GM19467 (cell line): Measurements from ENCODE around the gene ARTN.

Source experiments
- ATAC-seq: cut with Tn5 transposase; IDR thresholded peaks from one replicate; pipeline ENCODE4 v1.9.1; 2021; ENCODE audit warnings: mild to moderate bottlenecking, moderate library complexity; ENCODE audit not compliant: unreplicated experiment

The ARTN gene

DNA sequence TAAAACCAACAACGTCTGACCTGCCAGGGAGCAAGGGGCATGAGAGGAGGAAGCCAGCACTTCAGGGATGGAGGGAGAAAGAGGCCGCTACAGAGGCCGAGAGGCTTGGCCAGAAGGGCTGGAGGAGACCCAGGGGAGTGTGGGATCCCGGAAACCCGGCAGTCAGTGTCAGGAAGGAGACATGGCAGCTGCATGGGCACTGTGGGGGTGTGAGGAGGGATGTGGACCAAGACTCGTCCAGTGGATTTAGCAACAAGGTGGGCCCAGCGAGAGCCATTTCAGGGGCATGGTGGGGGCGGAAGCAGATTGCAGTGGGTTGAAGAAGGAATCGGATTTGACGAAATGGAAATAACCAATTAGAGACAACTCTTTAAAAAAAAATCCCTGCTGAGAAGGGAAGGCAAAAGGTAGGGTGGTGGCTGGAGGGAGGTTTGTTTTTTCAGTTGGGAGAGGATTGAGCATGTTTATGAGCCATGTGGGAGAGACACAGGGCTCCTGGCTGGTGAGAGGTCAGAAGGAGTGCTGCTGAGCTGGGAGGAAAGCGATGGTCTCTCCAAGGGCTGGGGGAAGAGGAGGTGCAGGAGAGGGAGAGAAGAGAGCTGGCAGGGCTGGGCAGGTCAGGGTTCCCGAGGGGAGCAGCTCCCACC, 49.8 kb downstream of the ARTN start:
- ATAC-seq: no peak

DNA sequence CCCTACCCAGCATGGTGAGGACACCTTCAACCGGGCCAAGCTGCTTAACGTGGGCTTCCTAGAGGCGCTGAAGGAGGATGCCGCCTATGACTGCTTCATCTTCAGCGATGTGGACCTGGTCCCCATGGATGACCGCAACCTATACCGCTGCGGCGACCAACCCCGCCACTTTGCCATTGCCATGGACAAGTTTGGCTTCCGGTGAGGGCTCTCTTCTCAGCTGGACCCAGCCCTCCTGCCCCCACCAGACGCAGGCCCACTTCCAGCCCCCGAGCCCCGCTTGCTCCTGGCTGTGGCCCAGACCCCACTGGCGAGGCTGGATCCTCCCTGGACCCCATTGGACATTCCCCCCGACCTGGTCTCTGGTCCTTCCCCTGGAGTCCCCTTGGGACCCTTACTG, 51.3 kb downstream of the ARTN start:
- ATAC-seq: no peak

DNA sequence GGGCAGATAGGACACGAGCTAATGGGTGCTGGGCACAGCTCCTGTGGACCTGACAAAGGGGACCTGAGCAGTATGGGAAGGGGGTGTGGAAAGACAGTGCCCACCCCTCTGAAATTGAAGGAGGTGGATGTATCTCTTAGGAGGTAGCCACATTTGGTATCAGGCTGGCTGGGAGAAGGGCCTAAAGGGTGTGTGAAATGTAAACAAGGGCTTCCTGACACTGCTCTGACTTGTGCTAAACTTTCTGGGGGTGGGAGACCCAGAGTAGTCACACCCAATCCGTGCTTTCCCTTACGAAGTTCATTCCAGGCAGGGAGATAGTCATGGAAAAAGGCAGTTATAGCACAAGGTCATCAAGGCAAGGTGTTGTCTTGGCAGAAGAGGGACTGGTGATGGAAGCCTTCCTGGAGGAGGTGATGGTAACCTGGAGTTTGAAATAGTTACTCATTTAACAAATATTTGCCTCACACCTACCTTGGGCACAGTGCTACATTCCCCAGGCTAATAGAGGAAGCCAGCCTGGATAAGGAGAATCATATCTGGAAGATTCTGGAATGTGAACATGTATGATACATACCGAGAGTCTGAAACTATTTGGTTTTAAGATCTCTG, 52.5 kb downstream of the ARTN start:
- ATAC-seq: no peak

DNA sequence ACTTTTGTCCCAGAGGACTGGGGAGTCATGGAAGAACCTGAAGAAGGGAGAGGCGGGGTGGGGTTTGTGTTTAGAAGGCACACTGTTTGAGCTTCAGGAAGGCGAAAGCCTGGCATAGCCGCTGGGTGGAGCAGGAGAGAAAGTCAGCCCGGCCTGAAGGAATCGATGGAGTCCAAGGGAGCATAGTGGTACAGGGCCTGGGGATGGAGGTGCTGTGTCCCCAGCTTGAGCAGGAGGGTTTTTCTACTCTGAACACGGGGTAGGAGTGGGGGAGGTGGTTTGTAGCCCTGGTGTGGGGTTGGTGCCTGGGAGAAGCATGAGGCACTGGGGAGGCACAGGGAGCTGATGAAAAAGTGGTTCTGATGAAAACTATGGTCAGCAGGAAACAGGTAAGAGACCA, 53.1 kb downstream of the ARTN start:
- no peak for ATAC-seq
